Keratinocyte (primary cell): Measurements from ENCODE around the gene NCAPG. TPM values are rescaled to one million over a fixed set of nuclear protein-coding genes. Genes with fewer than 3 reads are reported as not detected.

Experiments used
- DNase-seq: peaks from one replicate; pipeline ENCODE4 v3.0.0-alpha.2; 2011; ENCODE audit warnings: low read depth, missing footprints, low spot score
- FAIRE-seq: peaks from 2 replicates; lab custom pipeline; 2011; peaks lifted over from hg19 to GRCh38; lab: Jason Lieb, UNC
- H2AFZ ChIP-seq: 2 replicates; pipeline ENCODE4 v1.6.0; 2012; ENCODE audit warnings: low read length, control low read depth, inconsistent platforms; ENCODE audit not compliant: control insufficient read depth
- H3K27ac ChIP-seq: 2 replicates; pipeline ENCODE4 v1.5.1; 2011; ENCODE audit warnings: low read length; ENCODE audit not compliant: control insufficient read depth, insufficient read depth
- H3K27me3 ChIP-seq: 3 replicates; pipeline ENCODE4 v1.6.0; 2011; ENCODE audit warnings: low read length; ENCODE audit not compliant: control insufficient read depth, insufficient read depth; ENCODE audit errors: extremely low read depth
- H3K36me3 ChIP-seq, 2 experiments: 2 replicates in 1 of 2; 3 replicates in 1 of 2; pipeline ENCODE4 v1.5.1; 2011; ENCODE audit warnings: low read length in 2 of 2, mild to moderate bottlenecking in 1 of 2; ENCODE audit not compliant: control insufficient read depth in 2 of 2, insufficient read depth in 2 of 2; ENCODE audit errors: extremely low read depth in 1 of 2
- H3K4me1 ChIP-seq: 3 replicates; pipeline ENCODE4 v1.5.1; 2011; ENCODE audit warnings: low read length; ENCODE audit not compliant: control insufficient read depth, insufficient read depth; ENCODE audit errors: extremely low read depth
- H3K4me2 ChIP-seq: 3 replicates; pipeline ENCODE4 v1.6.0; 2011; ENCODE audit warnings: low read depth, low read length; ENCODE audit not compliant: control insufficient read depth, insufficient read depth; ENCODE audit errors: extremely low read depth
- H3K4me3 ChIP-seq, 3 experiments: fragments of 200-600 bp in 1 of 3; sonication (generic) in 1 of 3; 2 replicates in 2 of 3; 3 replicates in 1 of 3; pipeline ENCODE4 v1.5.1; 2011 to 2016; ENCODE audit warnings: low read length in 3 of 3, mild to moderate bottlenecking in 3 of 3, control low read depth in 2 of 3, inconsistent platforms in 1 of 3, low read depth in 1 of 3, mixed read lengths in 1 of 3, mixed run types in 1 of 3, moderate library complexity in 1 of 3; ENCODE audit not compliant: control insufficient read depth in 2 of 3, insufficient read depth in 2 of 3; ENCODE audit errors: extremely low read depth in 1 of 3
- H3K79me2 ChIP-seq: 2 replicates; pipeline ENCODE4 v1.6.0; 2012; ENCODE audit warnings: low read length; ENCODE audit not compliant: control insufficient read depth, insufficient read depth
- H3K9ac ChIP-seq: 3 replicates; pipeline ENCODE4 v1.6.0; 2011; ENCODE audit warnings: low read length; ENCODE audit not compliant: control insufficient read depth, insufficient read depth; ENCODE audit errors: extremely low read depth
- H3K9me1 ChIP-seq: 3 replicates; pipeline ENCODE4 v1.6.0; 2011; ENCODE audit warnings: low read length; ENCODE audit not compliant: control insufficient read depth, insufficient read depth; ENCODE audit errors: extremely low read depth
- H3K9me3 ChIP-seq: 2 replicates; pipeline ENCODE4 v1.5.1; 2012; ENCODE audit warnings: low read depth, low read length; ENCODE audit not compliant: control insufficient read depth
- H4K20me1 ChIP-seq: 3 replicates; pipeline ENCODE4 v1.6.0; 2011; ENCODE audit warnings: low read length; ENCODE audit not compliant: control insufficient read depth, insufficient read depth; ENCODE audit errors: extremely low read depth
- EZH2 ChIP-seq: IDR thresholded peaks from one replicate; pipeline ENCODE4 v1.6.1; 2012; ENCODE audit warnings: inconsistent platforms, mild to moderate bottlenecking, low read length, moderate library complexity
- dilution Hi-C: fragments of 300-500 bp; cut with MboI; formaldehyde crosslinking; loops from one replicate; pipeline ENCODE4 v1.7.0; 2020; ENCODE audit warnings: low sequenced_read_pairs; ENCODE audit not compliant: extremely low pct_ligation_motif_present
- polyA plus RNA-seq, 5 experiments: library from polyadenylated mRNA; depleted of rRNA in 3 of 5; stranded (reverse) in 3 of 5; stranded (forward) in 1 of 5; unstranded in 1 of 5; fragments of >200 nt; gene quantifications; 1 replicate in 1 of 5; 2 replicates in 3 of 5; 3 replicates in 1 of 5; pipeline versions ENCODE4 v1.2.1 to v1.2.3, GENCODE V29; 2011 to 2012; ENCODE audit warnings: missing spikeins in 2 of 5, low read depth in 1 of 5, low replicate concordance in 1 of 5
- TF ChIP-seq, protein P1 (sequence below), 3 experiments: IDR thresholded peaks in 1 of 3; conservative IDR thresholded peaks in 1 of 3; optimal IDR thresholded peaks in 1 of 3; 2 replicates in 2 of 3; 3 replicates in 1 of 3; pipeline versions ENCODE3 to v1.5.1; 2011; ENCODE audit warnings: low read length in 3 of 3, mild to moderate bottlenecking in 3 of 3, moderate library complexity in 2 of 3, control low read depth in 1 of 3, inconsistent platforms in 1 of 3; ENCODE audit not compliant: insufficient read depth in 2 of 3; ENCODE audit errors: extremely low read depth in 1 of 3

Gene NCAPG
- polyA plus RNA-seq, 1 donor (not counting 4 experiments of a cell fraction or from before 2014, with no cell fraction given) = 18.0 TPM

DNA sequence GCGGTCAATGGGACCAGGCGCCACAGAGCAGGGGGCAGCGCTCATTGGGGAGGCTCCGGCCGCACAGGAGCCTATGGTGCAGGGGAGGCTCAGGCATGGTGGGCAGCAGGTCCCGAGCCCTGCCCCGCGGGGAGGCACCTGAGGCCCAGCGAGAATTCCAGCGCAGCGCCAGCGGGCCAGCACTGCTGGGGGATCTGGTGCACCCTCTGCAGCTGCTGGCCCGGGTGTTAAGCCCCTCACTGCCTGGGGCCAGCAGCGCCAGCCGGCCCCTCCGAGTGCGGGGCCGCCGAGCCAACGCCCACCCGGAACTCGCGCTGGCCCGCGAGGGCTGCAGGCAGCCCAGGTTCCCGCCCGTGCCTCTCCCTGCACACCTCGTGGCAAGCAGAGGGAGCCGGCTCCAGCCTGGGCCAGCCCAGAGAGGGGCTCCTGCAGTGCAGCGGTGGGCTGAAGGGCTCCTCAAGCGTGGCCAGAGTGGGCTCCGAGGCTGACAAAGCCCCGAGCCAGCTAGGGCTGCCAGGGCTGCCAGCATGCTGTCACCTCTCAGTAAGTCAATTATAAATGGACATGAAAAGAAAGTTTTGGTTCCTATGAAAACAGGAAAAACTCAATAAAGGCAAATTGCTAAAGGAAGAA is 43.8 kb upstream of the NCAPG start:
- FAIRE-seq = no peak
- Histone ChIP-seq H3K79me2 (no peaks in the 10 kb centered on the region), H4K20me1 (no peaks in the 10 kb centered on the region), H3K4me2 (no peak overlapping the region), H3K4me1 (peaks cover 15% of the 10 kb centered on the region), H3K9me1 (no peaks in the 10 kb centered on the region), H3K27ac (no peak overlapping the region), H3K9me3 (no peaks in the 10 kb centered on the region), H2AFZ (no peak overlapping the region), H3K27me3 (no peaks in the 10 kb centered on the region), H3K9ac (no peak overlapping the region), H3K36me3 (no peaks in the 10 kb centered on the region), H3K4me3 (no peak overlapping the region)
- no peak for DNase-seq
- TF ChIP-seq, protein P1, sequence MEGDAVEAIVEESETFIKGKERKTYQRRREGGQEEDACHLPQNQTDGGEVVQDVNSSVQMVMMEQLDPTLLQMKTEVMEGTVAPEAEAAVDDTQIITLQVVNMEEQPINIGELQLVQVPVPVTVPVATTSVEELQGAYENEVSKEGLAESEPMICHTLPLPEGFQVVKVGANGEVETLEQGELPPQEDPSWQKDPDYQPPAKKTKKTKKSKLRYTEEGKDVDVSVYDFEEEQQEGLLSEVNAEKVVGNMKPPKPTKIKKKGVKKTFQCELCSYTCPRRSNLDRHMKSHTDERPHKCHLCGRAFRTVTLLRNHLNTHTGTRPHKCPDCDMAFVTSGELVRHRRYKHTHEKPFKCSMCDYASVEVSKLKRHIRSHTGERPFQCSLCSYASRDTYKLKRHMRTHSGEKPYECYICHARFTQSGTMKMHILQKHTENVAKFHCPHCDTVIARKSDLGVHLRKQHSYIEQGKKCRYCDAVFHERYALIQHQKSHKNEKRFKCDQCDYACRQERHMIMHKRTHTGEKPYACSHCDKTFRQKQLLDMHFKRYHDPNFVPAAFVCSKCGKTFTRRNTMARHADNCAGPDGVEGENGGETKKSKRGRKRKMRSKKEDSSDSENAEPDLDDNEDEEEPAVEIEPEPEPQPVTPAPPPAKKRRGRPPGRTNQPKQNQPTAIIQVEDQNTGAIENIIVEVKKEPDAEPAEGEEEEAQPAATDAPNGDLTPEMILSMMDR (optimal IDR thresholded peaks at IDR 0.05 in 1 of 3, IDR thresholded peaks at IDR 0.05 in 1 of 3, conservative IDR thresholded peaks at IDR 0.05 in 1 of 3; ENCODE audit: extremely low read depth in 1 of 3, insufficient read depth in 2 of 3, low read length in 3 of 3) = no peak
- no peak for TF ChIP-seq EZH2
- dilution Hi-C loops = no loop called here

DNA sequence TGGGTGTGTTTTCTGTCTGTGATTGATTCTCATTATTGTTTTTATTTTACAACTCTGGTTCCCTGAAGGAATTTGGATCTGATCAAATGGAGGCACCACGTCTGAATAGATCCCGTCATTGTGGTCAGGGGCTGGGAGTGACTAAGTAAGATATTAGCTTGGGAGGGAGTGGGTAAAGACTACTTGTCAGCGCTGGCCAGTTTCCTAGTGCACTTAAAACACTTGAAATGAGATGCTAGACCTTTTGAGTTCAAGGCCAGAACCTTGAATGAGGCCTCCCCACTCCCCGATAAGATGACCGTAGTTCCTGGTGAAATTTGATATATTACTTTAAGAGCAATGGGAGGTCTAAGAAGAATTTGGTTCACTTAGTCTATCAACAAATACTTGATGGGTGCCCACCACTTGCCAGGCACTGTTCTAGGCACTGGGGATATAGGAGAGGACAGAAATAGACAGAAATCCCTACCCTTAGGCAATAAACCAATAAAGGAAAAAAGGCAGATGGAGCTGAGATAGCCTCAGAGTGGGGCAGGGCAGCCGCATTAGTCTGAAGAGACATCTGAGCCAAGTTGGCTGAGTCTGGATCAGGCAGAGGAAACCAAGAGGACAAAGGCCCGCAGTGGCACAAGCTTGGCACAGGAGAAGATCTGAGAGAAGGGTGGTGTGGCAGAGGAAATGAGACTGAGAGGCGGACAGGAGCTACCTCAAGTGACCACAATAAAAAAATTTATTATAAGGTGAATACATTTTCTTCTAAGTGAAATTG is 41.2 kb upstream of the NCAPG start:
- DNase-seq (no peak), FAIRE-seq (no peak)
- no peaks in the 10 kb centered on the region for H3K79me2 ChIP-seq
- no peaks in the 10 kb centered on the region for H3K36me3 ChIP-seq
- H3K9me1 ChIP-seq = no peaks in the 10 kb centered on the region
- H3K4me2 ChIP-seq = no peak overlapping the region
- H3K4me1 ChIP-seq = peaks cover 18% of the 10 kb centered on the region
- no peak overlapping the region for H3K4me3 ChIP-seq
- H3K9me3 ChIP-seq = no peaks in the 10 kb centered on the region
- no peaks in the 10 kb centered on the region for H3K27me3 ChIP-seq
- dilution Hi-C loops = no loop called here
- H2AFZ ChIP-seq = no peak overlapping the region
- no peak overlapping the region for H3K27ac ChIP-seq
- H4K20me1 ChIP-seq = no peaks in the 10 kb centered on the region
- no peak for TF ChIP-seq EZH2
- TF ChIP-seq, protein P1 (optimal IDR thresholded peaks at IDR 0.05 in 1 of 3, IDR thresholded peaks at IDR 0.05 in 1 of 3, conservative IDR thresholded peaks at IDR 0.05 in 1 of 3; ENCODE audit: extremely low read depth in 1 of 3, insufficient read depth in 2 of 3, low read length in 3 of 3) = no peak
- no peak overlapping the region for H3K9ac ChIP-seq
